Right renal pelvis (tissue), 4 donors: ENCODE measurements around the gene TTC36. TPM values are rescaled to one million over a fixed set of nuclear protein-coding genes. Genes with fewer than 3 reads are reported as not detected.
"Not testable (repeated sequence)": the region's sequence is repeated elsewhere in the genome, so short reads cannot be mapped to it uniquely, and the experiment has no call there.

Experiments used
- DNase-seq, 4 donors: peaks; one replicate each; pipeline ENCODE4 v3.0.0-alpha.2; 2013; ENCODE audit warnings: low read depth in 4 of 4, low spot score in 3 of 4, missing footprints in 1 of 4
- polyA plus RNA-seq, 4 donors: library from polyadenylated mRNA; unstranded; fragments of 120-200 nt; gene quantifications; one replicate each; pipeline ENCODE4 v1.2.1, GENCODE V29; 2013; ENCODE audit not compliant: insufficient read length in 4 of 4

Gene TTC36
- polyA plus RNA-seq, 4 donors = 0.55 to 2.5 (median 1.2) TPM

DNA sequence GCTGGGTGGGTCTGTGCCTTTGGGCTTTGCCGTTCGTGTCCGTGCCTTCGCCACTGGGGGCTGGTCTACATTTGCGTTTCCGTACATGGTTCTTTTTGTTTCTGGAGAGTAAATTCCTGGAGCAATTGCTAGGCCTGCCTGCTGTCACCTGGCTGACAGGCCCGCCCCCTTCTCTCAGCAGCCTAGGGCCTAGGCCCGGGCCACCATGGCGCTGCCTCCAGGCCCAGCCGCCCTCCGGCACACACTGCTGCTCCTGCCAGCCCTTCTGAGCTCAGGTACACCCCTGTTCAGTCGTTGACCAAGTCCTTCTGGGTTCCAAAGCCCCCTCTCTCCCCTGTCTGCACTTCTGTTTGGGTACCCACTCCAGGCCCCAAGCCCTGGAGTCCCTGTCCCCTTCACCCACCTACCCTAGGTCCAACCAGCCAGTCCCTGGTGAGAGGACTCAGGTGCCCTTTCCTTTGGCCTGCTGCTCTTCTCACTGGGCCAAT is 4.4 kb downstream of the TTC36 start:
- DNase-seq = no peak

DNA sequence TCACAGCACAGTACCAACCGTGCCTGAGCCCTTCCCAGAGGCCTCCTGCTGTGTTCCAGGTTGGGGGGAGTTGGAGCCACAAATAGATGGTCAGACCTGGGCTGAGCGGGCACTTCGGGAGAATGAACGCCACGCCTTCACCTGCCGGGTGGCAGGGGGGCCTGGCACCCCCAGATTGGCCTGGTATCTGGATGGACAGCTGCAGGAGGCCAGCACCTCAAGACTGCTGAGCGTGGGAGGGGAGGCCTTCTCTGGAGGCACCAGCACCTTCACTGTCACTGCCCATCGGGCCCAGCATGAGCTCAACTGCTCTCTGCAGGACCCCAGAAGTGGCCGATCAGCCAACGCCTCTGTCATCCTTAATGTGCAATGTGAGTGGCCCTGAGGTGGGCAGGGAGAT is 4.8 kb downstream of the TTC36 start:
- no peak for DNase-seq

DNA sequence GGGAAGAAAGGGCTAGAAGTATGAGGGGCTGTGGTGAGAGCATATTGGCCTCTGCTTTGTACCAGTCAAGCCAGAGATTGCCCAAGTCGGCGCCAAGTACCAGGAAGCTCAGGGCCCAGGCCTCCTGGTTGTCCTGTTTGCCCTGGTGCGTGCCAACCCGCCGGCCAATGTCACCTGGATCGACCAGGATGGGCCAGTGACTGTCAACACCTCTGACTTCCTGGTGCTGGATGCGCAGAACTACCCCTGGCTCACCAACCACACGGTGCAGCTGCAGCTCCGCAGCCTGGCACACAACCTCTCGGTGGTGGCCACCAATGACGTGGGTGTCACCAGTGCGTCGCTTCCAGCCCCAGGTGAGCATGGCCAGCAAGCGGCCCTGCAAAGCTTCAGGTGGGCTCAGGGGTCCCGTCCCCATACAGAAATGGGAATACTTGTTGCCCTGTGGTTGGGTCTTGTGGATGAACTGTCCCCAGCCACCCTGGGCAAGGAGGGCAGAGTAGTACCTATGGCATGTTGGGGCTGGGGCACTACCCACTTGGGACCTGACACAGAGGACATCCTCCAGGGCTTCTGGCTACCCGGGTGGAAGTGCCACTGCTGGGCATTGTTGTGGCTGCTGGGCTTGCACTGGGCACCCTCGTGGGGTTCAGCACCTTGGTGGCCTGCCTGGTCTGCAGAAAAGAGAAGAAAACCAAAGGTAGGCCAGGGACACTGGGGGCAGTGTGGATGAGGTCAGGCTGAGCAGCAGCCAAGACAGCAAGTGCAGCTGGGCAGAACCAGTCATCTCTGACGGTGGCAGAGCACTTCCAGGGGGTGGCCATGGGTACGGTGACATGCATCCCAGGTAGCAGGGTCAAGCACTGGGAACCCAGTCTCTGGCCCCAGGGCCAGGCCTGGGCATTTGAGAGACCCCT is 5.8 kb downstream of the TTC36 start:
- DNase-seq = no peak

DNA sequence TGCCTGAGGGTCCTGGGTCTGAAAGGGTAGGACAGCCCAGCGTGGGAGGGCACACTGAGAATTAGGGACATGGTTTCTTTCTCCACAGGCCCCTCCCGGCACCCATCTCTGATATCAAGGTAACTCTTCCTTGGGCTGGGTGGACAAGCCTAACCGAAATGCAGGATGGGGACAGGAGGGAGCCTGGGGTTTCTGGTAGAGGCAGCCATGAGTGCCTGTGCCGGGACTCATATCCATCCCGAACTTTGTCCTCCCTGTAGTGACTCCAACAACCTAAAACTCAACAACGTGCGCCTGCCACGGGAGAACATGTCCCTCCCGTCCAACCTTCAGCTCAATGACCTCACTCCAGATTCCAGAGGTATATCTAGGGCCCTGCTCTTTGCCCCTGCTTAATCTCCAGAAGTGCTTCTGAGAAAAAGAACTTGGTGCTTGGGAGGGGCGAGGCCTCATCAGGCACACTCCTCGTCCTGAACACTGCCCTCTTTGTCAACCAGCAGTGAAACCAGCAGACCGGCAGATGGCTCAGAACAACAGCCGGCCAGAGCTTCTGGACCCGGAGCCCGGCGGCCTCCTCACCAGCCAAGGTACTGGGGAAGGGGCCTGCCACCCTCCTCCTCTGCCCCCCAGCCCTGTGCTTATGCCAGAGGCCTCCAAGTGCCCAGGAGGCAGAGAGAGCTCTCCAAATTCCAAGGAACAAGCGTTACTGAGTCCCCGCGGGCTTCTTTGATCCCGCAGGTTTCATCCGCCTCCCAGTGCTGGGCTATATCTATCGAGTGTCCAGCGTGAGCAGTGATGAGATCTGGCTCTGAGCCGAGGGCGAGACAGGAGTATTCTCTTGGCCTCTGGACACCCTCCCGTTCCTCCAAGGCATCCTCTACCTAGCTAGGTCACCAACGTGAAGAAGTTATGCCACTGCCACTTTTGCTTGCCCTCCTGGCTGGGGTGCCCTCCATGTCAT is 6.8 kb downstream of the TTC36 start:
- no peak for DNase-seq

DNA sequence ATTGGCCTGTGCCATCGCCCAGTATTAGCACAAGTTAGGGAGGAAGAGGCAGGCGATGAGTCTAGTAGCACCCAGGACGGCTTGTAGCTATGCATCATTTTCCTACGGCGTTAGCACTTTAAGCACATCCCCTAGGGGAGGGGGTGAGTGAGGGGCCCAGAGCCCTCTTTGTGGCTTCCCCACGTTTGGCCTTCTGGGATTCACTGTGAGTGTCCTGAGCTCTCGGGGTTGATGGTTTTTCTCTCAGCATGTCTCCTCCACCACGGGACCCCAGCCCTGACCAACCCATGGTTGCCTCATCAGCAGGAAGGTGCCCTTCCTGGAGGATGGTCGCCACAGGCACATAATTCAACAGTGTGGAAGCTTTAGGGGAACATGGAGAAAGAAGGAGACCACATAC is 8.0 kb downstream of the TTC36 start:
- DNase-seq = no peak

DNA sequence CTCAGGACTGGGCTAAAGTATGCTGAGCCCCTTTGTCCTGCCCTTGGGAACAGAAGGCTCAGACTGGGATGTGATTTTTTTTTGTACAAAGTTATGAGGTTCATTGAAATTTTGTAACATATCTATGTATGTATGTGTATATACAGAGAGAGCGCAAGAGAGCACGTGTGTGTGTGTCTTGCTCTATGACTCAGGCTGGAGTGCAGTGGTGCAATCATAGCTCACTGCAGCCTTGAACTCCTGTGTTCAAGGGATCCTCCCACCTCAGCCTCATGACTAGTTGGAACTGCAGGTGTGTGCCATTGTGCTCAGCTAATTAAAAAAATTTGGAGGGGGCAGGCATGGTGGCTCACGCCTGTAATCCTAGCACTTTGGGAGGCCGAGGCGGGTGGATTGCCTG is 9.5 kb downstream of the TTC36 start:
- no peak for DNase-seq

DNA sequence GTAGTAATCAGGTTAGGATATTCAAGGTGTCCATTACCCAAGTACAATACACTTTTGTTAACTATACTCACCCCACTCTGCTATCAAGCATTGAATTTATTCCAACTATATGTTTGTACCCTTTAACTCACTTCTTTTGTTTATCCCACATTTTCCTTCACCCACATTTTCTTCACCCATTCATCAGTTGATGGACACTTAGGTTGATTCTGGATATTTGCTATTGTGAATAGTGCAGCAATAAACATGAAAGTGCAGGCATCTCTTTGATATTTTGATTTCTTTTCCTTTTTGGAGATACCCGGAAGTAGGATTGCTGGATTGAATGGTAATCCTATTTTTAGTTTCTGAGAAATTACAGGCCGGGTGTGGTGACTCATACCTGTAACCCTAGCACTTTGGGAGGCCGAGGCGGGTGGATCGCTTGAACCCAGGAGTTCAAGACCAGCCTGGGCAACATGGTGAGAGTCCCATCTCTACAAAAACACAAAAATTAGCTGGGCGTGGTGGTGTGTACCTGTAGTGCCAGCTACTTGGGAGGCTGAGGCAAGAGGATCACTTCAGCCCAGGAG is 10.2 kb downstream of the TTC36 start:
- DNase-seq = no peak

DNA sequence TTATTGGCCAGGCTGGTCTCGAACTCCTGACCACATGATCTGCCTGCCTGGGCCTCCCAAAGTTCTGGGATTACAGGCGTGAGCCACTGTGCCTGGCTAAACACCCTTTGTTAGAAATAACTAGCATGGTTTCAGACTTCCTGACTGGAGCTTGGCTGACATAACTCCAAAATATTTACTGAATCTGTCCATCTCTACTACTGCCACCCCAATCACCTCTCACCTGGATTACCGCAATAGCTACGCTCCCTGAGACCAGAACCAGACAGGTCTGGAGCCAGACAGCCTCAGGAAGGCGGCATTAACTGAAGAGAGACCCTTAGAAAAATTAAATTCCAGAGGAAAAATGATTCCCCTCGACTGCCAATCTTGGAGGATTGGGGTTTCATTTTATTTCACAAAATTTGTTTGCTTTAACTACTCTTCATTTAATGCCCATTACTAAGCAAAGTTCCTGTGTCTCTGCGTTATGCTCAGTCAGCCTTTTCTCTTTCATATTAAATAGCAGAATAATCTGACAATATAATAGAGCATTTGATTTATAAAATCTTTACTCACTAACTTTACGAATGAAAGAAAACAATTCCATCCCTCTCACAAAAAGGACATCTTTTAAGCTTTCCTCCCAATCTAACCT is 16.9 kb downstream of the TTC36 start:
- no peak for DNase-seq

DNA sequence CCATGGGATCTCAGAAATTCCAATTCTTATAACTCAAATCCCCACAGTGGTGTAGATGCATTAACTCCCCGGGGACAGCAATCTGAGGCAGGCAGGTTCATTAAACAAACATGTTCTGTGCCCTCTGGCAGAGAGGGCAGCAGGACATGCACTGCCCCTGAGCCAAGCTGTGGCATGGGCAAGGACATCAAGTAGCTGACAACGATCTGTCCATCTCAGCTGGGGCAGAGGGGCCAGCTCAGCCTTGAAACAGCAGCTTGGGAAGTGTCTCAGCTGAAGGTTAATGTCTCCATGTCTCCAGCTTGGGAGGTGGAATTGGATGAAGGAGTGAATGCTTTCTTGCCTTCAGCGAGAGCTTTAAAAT is 17.4 kb downstream of the TTC36 start:
- DNase-seq = no peak

DNA sequence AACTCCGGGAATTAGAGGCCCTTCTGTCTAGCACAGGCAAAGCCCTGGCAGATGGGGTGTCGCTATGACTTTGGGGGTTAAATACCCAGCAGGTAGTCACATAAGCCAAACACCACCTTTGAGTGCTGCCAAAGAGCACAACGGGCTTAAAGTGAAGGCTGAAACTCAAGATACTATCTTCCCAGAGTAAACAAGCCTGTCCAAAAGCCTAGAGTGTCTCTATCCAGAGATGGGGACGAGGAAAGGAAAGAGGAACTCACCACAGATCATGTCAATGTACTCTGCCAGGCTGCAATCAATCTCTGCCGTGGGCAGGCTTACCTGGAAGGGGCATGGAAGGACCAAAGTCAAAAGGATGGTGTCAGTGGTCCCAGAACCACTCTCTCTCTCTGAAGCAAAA is 18.3 kb downstream of the TTC36 start:
- DNase-seq = no peak

DNA sequence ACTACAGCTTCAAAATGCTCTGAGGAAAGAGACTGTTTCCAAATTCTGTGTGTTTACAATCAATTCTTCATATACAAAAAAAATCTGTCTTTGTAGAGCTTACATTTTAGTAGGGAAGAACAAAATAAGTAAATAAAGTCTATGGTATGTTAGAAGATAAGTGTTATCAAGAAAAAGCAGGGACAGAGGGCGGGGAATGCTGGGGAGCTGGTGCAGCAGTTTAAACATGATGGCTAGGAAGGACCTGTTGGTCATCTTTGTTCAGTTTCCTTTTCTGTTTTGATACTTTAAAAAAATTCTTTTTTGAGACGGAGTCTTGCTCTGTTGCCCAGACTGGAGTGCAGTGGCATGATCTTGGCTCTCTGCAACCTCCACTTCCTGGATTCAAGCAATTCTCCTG is 19.9 kb downstream of the TTC36 start:
- no peak for DNase-seq

DNA sequence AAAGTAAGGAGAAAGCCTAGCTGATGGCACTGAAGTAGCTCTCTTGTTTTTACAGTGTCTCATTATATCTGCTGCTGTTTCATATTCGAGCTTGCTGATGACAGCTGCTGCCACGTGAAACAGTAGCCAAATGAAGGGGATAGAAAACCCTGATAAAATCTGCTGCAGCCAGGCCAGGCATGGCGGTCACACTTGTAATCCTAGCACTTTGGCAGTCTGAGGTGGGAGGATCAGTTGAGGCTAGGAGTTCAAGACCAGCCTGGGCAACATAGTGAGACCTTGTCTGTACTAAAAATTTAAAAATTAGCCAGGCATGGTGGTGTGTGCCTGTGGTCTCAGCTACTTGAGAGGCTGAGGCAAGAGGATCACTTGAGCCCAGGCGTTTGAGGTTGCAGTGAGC is 25.1 kb downstream of the TTC36 start:
- DNase-seq = no peak

DNA sequence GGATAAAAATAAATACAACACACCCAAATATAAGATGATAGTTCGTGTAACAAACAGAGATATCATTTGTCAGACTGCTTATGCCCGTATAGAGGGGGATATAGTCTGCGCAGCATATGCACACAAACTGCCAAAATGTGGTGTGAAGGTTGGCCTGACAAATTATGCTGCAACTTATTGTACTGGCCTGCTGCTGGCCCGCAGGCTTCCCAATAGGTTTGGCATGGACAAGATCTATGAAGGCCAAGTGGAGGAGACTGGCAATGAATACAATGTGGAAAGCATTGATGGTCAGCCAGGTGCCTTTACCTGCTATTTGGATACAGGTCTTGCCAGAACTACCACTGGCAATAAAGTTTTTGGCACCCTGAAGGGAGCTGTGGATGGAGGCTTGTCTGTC is 33.5 kb downstream of the TTC36 start:
- DNase-seq = no peak

DNA sequence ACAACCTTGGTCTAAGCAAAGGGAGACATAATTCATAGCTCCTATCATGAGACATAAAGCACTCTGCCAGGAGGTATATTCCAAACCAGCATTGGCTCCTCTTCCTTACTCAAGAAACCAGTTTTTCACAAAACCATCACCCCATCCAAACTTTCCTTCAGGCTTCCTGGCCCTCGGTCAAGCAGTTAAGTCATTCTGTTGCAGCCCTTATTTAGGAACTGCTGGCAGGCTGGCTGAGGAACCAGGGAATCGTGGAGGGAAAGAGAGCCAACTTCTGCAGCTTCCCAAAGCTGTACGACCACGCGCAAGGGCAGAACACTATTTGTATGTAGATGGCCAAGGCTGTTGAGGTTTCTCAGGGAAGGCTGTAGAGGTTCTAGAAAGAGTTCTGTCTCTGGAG is 37.8 kb downstream of the TTC36 start:
- no peak for DNase-seq

DNA sequence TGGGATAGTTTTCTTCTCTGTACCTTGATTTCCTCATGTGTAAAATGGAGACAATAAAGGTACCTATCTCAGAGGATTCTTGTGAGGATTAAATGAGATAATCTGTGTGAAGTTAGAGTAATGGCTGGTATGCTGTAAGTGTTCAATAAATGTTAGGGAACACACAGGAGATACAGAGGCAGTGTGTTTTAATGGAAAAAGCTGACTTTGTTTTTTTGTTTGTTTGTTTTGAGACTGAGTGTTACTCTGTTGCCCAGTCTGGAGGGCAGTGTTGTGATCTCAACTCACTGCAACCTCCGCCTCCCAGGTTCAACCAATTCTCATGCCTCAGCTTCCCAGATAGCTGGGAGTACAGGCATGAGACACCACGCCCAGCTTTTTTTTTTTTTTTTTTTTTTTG is 42.4 kb downstream of the TTC36 start:
- DNase-seq = no peak

DNA sequence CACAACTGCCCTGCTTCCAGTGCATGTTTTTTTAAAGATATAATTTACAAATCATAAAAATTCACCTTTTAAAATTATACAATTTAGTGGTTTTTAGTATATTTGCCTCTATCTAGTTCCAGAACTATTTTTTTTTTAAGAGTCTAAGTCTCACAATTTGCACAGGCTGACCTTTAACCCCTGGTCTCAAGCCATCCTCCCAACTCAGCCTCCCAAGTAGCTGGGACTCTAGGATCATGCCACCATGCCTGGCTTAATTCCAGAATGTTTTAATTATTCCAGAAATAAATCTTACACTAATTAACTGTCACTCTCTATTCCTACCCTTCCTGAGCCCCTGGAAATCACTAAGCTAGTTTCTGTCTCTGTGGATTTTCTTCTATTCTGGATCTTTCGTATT is 43.5 kb downstream of the TTC36 start:
- DNase-seq = no peak

DNA sequence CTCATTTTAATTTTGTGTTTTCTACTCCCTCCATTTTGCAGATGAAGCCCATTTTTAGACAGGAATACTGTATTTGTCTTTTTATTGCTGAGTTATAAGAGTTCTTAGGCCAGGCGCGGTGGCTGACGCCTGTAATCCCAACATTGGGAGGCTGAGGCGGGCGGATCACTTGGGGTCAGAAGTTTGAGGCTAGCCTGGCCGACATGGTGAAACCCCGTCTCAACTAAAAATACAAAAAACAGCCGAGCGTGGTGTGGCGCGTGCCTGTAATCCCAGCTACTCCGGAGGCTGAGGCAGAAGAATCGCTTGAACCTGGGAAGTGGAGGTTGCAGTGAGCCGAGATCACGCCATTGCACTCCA is 44.4 kb downstream of the TTC36 start:
- DNase-seq = not testable (repeated sequence)

DNA sequence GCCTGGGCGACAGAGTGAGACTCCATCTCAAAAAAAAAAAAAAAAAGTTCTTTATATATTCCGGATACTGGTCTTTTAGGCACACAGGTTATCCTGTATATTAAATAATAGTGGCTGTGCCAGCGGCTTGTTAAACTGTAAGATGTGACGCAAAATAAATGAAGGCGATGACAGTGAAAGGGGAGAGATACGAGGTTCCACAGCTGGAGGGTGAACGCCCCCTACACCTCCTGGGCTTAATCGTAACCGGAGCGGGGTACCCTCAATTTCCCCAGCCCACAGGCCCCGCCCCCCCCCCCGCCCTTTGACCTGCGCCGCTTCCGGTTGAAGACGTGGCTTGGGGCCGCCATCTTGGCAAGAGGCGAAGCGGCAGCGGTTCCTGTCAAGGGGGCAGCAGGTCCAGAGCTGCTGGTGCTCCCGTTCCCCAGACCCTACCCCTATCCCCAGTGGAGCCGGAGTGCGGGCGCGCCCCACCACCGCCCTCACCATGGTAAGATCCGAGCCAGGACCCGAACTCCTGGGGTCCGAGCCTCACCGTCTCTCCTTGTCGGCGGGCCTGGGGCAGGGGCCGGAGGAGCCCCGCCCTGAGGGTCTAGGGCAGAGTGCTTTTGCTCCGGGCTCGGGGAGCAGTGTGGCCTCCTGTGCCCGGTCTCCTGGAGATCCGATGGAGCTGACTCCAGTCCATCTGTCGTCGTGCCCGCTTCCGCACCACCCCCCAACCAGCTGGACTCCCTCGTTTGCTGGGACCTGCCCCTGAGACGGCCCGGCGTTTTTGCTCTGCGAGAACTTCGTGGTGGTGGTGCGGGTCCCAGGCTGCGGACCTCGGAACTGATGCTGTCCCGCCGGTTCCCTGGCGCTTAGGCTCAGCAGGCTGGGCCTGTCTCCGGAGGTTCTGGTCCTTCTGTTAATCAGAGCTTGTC is 45.0 kb downstream of the TTC36 start, which contains the start of gene ARCN1:
Gene ARCN1 (plus strand): TSS at position 349 of the 920 bp plus-strand sequence. CDS start 139 bp downstream, at position 488.
- DNase-seq = peak; percentile 64 to 71 (median 66)

DNA sequence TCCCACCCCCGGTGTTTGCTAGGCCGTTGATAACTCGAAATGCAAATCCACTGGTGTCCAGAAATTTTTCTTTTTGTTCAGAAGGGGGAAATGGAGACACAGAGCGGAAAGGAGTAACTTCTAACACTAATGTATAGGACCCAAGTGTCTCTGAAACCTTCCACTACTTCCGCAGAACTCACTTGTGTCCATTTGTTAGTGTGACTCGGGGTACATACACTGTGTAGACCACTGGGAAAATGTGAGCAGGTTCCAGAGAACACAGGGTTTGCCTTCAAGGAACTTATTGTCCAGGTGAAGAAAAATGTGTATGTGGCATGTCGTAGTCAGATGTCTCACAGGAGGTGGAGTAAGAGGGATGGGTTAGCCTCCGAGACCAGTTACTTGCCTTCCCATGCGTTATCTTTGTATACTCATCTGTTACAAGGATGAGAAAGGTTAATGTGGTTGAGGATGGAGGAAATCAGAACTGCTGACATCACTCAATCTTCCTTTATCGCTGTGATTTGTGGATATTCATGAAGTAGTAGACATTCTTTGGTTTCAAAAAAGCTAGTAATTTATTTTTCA is 45.8 kb downstream of the TTC36 start:
- DNase-seq = peak in 3 of 4 donors; percentile 5 to 31 (median 18)
